AG09319 (cell line): ENCODE data around the gene GPR152.
A peak's percentile ranks its signal among the peaks of the same experiment; 100 is the strongest.
"Not testable (repeated sequence)": the region's sequence is repeated elsewhere in the genome, so short reads cannot be mapped to it uniquely, and the experiment has no call there.

ENCODE experiments used
- DNase-seq: peaks from one replicate; pipeline ENCODE4 v3.0.0-alpha.2; 2010; ENCODE audit warnings: low read depth; ENCODE audit errors: extremely low read depth
- CTCF ChIP-seq: IDR thresholded peaks from 2 replicates; pipeline ENCODE4 v1.5.1; 2011; ENCODE audit warnings: low read depth, mild to moderate bottlenecking, inconsistent platforms, low read length, moderate library complexity

Gene GPR152

GRCh38 chr11:67428052-67429001, 24.2 kb downstream of the GPR152 start, which contains the start of gene RPS6KB2:
Gene RPS6KB2, plus strand, starts transcription at chr11:67428494. Its CDS starts 52 bp downstream, at chr11:67428546.
- peak; percentile 92 for DNase-seq
- no peak for TF ChIP-seq CTCF

GRCh38 chr11:67427364-67427859, 25.1 kb downstream of the GPR152 start:
- not testable (repeated sequence) for DNase-seq

- no peak for DNase-seq
- no peak for TF ChIP-seq CTCF
These were observed 28.5 kb downstream of the GPR152 start for GRCh38 chr11:67423891-67424613.

GRCh38 chr11:67423466-67423865, 29.1 kb downstream of the GPR152 start:
- no peak for TF ChIP-seq CTCF
- no peak for DNase-seq

- no peak for DNase-seq
- no peak for TF ChIP-seq CTCF
These were observed 29.6 kb downstream of the GPR152 start for GRCh38 chr11:67422891-67423290.

- no peak for TF ChIP-seq CTCF
These were observed 31.0 kb downstream of the GPR152 start for GRCh38 chr11:67421430-67422031.

GRCh38 chr11:67420646-67421429, 31.7 kb downstream of the GPR152 start:
- no peak for TF ChIP-seq CTCF
- peak; percentile 57 for DNase-seq

More at GRCh38 chr11:67421430-67422031, 31.0 kb downstream of the GPR152 start:
- no peak for DNase-seq
